HG03521 (cell line): ENCODE data around the gene ZC3H7A.

ENCODE experiments used
- ATAC-seq: cut with Tn5 transposase; IDR thresholded peaks from one replicate; pipeline ENCODE4 v1.9.1; 2021; ENCODE audit warnings: mild to moderate bottlenecking, moderate library complexity; ENCODE audit not compliant: unreplicated experiment

The ZC3H7A gene

DNA sequence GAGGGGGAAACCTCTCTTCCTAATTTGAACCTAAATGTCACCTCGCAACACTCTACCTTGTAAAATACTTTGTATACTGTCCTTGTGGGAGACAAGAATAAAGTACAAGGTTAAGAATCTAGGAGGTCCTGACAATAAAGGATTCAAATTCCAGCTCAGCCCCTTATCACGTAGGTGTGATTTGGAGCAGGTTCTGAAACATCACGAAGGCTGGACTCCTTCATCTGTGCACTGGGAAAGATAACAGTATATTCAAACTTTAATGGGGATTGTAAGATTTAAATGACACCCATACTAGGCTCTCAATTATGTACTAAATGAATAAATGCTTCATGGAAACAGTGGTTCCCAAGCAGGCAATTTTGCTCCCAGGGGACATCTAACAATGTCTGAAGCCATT, 56.5 kb downstream of the ZC3H7A start:
- ATAC-seq: no peak

DNA sequence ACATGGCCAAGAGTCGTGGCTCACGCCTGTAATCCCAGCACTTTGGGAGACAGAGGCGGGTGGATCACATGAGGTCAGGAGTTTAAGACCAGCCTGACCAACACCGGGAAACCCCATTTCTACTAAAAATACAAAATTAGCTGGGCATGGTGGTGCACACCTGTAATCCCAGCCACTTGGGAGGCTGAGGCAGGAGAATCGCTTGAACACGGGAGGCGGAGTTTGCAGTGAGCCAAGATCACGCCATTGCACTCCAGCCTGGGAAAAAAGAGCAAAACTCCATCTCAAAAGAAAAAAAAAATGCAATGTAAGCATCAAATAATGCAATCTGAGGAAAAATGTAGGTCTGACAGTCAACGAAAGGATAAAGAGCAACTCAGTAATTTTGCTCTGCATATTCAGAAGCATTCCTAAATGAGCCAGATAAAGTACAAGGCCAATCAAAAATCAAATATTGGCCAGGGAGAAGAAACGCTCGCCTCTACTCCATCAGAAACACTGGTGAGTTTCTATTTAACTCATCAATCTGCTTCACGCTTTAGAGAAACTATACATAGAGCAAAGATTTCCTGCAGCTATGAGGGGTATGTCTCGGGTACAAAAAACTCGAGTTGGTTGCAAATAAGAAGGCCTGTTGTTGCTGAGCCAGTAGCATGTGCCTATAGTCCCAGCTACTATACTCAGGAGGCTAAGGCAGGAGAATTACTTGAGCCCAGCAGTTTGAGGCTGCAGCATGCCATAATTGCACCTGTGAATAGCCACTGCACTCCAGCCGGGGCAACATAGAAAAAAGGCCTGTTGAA, 58.1 kb downstream of the ZC3H7A start:
- no peak for ATAC-seq

DNA sequence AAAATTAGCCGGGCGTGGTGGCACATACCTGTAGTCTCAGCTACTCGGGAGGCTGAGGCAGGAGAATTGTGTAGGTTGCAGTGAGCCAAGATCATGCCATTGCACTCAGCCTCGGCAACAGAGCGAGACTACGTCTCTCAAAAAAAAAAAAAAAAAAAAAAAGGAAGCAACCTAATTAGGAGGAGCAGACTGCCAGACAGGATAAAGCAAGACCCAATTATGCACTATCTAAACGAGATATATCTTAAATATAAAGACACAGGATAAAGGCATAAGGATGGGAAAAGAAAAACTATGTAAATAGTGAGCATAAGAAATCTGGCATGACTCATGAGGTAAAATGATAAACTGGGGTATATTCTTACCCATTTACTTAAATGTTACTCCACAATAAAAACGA, 59.3 kb downstream of the ZC3H7A start:
- no peak for ATAC-seq

DNA sequence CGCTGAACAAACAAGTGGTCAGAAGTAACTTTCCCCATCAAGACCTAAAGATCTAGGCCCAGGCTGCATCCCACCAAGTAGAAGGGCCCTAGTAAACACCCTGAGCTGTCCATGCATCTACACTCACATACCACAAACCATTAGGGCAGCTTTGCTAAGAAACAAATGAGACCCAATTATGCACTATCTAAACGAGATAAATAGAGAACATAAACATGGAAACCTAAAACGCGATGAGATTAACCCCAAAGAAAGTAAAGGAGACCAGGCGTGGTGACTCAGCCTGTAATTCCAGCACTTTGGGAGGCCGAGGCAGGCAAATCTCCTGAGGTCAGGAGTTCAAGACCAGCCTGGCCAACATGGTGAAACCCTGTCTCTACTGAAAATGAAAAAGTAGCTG, 60.2 kb downstream of the ZC3H7A start:
- ATAC-seq: no peak

GRCh38 chr16:11735787-11736186, 61.3 kb downstream of the ZC3H7A start:
- no peak for ATAC-seq

DNA sequence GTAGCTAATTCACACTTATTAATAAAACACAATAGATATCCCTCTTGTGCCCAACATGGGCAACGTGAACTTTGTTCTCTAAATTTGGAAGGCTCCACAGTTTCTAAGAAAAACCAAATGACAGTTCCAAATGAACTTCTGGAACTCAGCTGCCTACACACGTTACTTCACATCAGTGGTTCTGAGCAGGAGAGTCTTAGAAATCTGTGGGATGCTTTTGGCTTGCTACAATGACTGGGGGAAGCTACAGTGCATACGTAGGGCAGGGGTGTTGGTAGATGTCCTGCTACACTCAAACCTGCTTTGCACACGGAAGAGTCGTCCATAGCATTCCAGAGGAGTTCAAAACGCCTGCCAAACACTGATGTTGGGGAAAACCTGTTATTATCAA, 62.4 kb downstream of the ZC3H7A start:
- no peak for ATAC-seq

DNA sequence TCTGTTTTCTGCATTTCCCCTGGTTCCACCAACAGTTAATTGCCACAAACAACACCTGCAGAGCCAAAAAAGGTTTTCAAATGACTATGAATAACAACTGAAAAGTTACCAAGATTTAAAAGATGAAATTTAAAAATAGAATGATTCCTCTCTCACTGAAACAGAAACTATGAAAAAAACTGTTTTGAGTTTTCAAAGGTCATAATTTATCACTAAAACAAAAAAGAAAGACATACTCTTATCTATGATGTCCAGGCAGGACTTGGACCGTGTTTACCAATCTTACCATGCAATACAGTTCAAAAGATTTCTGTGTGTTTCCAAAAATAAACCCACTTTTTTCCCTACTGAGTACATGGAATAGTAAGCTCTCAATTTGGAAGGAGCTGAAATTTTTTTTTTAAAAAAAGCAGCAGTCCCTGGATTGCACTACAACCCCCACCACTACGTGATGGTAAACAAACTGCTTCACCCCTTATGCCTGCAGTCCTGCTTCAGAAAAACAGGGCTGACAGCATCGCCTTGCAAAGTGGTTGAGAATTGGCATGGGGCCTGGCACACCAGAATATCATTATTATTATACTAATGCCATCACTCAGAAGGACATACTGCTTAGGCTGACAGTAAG, 62.9 kb downstream of the ZC3H7A start:
- no peak for ATAC-seq

- ATAC-seq: no peak
Observed at GRCh38 chr16:11731222-11731621, 65.8 kb downstream of the ZC3H7A start.

- no peak for ATAC-seq
Observed at GRCh38 chr16:11729787-11730186, 67.3 kb downstream of the ZC3H7A start.

DNA sequence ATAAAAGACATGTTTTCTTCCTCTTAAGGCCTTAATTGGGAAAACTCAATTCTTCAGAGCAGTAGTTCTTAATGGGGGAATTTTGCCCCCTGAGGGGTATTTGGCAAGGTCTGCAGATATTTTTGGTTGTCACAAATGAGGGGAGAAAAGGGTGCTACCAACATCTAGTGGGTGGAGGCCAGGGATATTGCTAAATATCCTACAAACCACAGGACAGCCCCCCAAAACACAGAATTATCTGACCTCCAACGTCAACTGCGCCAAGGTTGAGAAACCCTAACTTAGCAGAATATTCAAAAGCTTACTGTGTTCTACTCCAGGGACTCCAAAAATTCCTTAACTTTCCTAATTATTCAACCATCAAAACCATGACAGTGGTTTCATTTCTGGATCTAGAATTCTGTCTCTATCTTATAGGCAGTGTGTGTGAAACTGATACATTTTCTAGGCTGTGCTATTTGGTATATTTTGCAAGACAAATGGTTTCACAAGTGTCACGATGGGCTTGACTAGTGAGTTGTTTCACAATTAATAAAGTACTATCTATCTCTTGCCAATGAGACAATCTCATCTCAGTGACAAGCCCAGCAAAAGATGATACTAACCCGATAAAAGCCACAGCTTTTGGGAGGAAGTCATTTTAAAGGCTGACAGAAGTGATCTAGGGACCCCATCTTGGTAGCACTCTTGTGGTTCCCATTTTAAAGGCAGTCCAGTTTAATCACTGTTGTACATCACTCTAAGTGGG, 69.1 kb downstream of the ZC3H7A start:
- no peak for ATAC-seq

GRCh38 chr16:11726008-11726407, 71.0 kb downstream of the ZC3H7A start:
- ATAC-seq: no peak

DNA sequence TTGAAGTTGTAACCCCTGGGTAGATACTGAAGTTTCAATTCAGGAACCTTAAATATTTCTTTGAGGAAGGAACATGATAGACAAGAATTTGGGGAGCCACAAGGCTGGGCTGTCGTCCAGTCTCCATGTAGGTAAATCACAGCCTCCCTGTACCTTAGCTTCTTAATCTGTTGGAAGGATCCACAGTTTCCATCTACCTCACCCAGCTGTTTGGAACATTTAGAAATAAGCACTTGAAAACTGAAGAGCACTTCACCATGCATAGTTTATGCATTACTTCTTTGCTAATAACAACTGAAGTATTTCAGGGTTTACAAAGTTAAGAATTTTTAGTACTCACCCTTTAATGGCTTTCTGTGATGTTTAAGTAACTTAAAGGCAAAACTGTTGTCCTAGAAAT, 71.6 kb downstream of the ZC3H7A start:
- ATAC-seq: no peak

DNA sequence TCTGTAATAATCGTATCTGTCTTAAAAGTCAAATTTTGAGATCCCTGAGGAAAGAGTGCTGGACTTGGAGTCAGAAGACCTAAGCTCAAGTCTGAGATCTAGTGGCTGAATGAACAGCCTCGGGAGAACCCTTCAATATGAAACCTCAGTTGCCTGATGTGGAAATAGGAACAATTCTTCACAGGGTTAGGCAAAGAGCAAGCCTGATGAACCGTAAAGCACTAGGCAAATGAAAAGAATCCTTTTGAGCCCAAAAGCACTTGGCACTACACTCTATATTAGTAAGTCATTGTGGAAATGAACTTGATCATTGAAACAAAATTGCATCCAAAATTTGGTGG, 74.6 kb downstream of the ZC3H7A start:
- no peak for ATAC-seq

DNA sequence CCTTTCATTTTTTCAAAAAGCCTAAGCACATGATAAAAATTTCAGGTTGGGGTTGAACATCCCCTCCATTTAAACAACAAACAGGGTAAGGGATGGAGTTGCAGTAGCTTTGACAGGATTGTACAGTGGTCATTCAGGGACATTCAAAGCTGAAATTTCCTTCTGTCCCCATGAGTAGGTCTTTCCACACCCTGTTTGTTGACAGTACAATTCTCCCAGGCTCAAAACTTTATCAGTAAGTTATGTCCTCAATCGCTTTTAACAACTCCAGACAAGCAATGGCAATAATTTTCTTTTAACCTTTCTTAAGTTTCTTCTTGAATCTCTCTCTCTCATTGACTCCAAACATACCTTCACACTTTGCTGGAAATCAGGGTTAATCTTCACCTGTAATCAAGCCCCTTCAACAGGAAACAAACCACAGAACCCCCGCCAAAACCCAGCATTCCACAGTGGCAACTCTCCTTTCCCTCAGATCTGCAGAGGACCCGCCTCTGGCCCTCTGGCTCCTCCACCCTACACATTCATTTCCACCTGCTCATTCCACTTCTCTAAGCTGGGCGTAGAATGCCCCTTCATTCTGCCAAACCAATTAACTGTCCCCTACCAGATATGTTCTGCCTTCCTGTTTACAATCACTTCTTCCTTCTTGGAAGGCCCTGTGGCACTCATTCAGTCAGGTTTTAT, 75.1 kb downstream of the ZC3H7A start:
- no peak for ATAC-seq

GRCh38 chr16:11719762-11720161, 77.3 kb downstream of the ZC3H7A start:
- ATAC-seq: no peak

GRCh38 chr16:11719171-11719570, 77.9 kb downstream of the ZC3H7A start:
- no peak for ATAC-seq

GRCh38 chr16:11717811-11718210, 79.2 kb downstream of the ZC3H7A start:
- no peak for ATAC-seq

- ATAC-seq: no peak
Observed at GRCh38 chr16:11716336-11716735, 80.7 kb downstream of the ZC3H7A start.

DNA sequence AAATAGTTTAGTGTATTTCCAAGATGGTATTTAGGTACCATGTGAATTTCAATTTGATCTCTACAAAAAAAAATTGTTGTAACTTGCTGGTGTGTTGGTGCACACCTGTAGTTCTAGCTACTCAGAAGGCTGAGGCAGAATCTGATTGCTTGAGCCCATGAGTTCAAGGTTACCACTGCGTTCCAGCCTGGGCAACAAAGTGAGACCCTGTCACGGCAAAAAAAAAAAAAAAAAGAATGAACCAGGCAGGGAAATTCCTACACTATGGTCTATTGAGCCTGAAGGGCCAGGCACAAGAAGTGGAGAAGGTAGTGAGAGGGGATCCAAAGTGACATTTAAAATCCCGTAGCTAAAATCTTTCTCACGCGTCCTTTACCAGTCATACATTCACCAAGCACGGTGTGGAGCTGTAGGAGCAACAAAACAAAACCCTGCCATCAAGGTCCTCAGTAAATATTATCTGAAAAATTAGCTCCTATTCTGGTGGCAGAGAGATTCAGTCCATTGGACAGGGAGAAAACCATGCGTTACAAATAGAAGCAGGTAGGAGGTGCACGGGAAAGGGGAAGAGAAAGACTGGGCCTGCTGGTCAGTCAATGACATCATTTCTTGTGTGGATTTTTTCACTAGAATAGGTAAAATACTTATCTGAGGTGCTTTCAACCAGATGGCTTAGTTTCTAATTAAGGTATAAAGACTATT, 81.7 kb downstream of the ZC3H7A start:
- ATAC-seq: no peak

DNA sequence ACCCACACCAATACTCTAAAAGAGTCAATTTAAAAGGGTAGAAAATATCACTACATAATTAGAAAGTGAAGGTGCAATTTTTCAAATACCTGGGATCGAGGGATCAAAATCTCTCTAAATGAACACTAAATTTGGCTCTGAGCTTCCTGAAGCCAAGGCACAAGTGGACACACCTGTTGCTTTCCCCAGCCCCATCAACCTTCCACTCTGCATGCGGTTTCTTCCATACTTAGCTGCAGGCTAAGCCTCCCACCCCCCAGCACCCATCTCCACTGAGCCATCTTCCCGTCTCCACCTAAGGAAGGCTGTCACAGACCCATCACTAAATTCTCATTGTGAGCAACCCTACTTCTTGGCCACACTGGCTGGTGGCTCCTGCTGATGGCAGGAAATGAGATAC, 84.9 kb downstream of the ZC3H7A start:
- no peak for ATAC-seq

- ATAC-seq: no peak
Observed at GRCh38 chr16:11711662-11712061, 85.4 kb downstream of the ZC3H7A start.
